GM19467 (cell line): Measurements from ENCODE around the gene ZNF627.
"Not testable (repeated sequence)": the region's sequence is repeated elsewhere in the genome, so short reads cannot be mapped to it uniquely, and the experiment has no call there.

Experiments
- ATAC-seq: cut with Tn5 transposase; IDR thresholded peaks from one replicate; pipeline ENCODE4 v1.9.1; 2021; ENCODE audit warnings: mild to moderate bottlenecking, moderate library complexity; ENCODE audit not compliant: unreplicated experiment

The ZNF627 gene

GRCh38 chr19:11573763-11574162 is 23.5 kb upstream of the ZNF627 start:
- not testable (repeated sequence) for ATAC-seq

- no peak for ATAC-seq
These were observed 22.6 kb upstream of the ZNF627 start for GRCh38 chr19:11574689-11575088.

DNA sequence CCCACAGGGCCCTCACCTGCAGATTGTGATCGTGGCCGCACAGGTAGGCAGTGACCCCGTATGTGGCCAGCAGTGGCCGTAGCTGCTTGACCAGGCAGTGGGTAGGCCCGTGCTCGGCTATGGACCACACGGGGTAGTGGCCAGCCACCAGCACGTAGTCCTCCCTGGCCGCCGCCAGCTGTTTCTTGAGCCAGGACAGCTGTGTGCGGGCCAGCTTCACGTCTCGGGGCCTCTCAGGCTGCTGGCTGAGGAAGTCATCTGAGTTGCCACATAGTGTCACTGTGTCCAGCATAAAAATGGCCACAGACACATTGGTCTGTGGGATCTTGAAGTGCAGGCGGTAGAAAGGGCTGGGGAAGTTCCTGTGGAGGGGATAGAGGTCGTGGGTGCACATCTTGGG is 21.1 kb upstream of the ZNF627 start:
- no peak for ATAC-seq

DNA sequence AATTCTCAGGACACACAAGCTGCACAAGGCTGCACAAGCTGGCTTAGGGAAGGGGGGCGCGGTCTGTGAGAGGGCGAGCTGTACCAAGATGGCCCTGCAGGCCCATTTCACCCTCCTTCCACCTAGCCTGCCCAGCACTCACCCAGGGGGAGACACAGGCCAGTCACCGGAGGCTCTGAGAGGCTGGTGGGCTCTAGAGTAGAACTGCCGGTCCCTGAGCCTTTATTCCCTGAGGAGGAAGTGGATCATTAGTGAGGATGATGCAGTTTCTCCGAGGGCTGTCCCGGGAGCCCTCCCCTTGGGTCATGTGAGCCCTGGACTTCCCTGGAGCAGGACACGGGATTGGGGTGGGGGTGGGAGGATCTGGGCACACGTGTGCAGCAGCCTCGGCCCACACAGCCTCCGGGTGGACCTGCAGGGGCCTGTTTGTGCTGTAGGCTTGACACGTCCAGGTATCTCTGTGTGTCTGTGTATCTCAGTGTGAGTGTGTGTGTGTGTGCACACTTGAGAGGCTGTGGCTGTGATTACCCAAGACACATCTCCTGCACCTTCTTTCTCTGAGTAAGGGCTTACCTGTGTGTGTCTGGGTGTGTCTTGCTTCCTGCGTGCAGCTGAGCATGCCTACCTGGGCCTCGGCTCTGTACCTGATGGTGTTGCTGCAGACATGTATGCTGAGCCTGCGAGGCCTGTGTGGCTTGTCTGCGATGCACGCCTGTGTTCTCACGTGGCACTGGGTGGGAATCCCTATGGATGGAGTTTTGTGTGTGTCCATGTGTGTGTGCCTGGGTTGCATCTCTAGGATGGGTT is 19.6 kb upstream of the ZNF627 start, which contains the start of gene ACP5:
Gene ACP5 (minus strand): TSS at position 195 of the 807 bp plus-strand sequence. CDS start 328 bp downstream, outside the sequence.
- no peak for ATAC-seq

DNA sequence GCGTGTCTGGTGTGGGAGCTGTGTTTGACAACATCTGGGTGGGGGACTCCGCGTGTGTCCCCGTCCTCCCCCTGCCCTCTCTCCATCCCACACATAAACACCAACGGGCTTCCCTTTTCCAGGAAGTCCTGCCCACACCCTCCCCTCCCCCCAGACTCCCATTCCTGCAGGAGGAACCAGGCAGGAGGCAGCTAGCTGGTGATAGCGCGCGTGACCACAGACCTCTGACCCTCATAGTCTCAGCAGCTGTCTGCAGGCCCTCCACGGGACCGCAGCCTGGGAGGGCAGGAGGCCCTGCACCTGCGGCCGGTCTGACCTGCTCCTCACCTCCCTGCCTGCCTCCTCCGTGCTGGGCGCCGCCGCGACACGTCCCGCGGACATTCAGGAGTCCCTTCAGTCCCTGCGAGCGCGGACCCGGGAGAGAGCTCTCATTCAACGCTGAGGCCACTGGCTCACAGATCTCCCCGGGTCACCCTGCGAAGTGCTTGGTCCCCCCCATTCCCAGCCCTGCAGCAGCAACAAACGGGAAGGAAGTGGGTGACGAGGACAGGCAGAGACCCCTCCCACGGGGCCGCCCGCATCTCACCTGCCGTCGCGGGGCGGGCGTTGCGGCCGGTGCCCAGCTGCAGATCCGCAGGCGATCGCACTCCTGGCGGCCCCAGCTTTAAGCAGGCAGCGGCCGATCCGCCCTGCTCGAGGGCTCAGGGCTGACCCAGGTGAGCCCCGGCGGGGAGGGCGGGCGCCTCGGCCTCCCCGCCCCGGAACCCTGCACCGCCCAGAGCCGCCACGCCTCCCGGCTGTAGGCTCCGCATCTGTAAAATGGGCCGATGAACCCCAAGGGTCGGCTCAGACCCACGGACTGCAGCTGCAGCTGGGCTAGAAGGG is 18.8 kb upstream of the ZNF627 start:
- ATAC-seq = no peak

- ATAC-seq = no peak
These were observed 17.2 kb upstream of the ZNF627 start for GRCh38 chr19:11580116-11580515.

DNA sequence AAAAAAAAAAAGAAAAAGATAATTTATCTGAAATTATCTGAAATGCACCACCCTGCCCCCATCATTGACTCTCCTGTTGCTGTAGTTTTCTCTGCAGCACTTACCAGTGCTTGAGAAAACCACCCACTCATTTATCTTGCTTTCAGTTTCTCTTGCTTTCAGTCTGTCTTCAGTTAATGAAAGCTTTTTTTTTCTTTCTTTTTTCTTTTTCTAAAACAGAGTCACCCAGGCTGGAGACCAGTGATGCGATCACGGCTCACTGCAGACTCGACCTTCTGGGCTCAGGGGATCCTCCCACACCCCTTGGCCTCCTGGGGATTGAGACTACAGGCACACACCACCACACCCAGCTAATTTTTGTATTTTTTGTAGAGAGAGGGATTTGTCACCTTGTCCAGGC is 15.5 kb upstream of the ZNF627 start:
- peak; percentile 71 for ATAC-seq

- no peak for ATAC-seq
These were observed 11.0 kb upstream of the ZNF627 start for GRCh38 chr19:11586331-11586730.

- ATAC-seq = no peak
These were observed 9.8 kb upstream of the ZNF627 start for GRCh38 chr19:11587302-11587974.

DNA sequence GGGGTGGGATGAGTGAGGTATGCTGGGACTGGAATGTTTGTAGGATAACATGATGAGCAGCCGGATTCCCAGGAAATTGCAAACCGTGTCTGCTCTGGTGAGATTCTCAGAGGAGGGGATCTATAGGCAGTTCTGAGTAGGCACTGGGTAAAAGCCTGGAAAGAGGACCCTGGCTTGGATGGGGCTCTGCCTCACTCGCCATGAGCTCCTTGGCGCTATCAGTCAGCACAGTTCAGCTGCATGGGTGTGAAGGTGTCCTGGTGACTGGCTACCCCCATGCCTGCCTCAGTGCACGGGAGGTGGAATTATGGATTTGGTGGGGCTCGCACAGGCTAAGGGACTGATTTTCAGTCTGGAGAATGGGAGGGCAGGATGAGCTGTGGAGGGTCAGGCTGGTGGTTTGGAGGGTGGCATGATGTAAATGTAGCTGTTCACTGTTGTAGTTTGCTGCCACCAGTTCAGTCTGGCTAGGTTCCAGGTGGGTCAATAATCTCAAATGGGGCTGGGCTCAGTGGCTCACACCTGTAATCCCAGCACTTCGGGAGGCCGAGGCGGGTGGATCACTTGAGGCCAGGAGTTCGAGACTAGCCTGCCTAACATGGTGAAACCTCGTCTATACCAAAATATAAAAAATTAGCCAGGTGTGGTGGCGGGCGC is 9.2 kb upstream of the ZNF627 start:
- no peak for ATAC-seq

DNA sequence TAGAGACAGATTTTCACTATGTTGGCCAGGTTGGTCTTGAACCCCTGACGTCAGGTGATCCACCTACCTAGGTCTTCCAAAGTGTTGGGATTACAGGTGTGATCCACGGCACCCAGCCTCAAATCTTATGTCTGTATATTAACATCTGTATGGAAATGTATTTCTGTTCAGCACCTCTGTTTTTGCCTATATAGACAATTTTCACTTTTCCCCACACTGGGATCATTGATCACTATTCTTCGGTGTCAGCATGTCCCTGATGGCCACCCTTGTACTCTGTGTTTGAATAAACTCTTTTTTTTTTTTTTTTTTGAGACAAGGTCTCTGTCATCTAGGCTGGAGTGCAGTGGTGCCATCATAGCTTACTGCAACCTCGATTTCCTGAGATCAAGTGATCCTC is 3.2 kb upstream of the ZNF627 start:
- ATAC-seq = no peak

DNA sequence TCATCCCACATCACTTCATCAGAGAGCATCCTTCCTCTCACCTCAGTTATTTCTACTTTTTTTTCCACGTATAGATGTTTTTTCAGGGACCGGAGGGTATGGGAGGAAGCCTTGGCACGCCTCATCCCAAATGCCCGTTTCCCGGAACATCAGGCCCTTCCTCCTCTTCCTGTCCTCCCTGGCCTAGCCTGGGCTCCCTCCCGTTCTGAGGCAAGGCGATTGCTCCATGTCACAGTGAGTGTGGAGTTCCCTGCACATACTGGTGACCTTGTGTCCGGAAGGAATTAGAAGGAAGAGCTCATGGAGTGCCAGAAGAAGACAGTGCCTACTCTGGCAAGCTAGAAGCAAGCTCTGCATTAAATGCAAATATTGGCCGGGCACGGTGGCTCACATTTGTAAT is 1.1 kb upstream of the ZNF627 start:
- ATAC-seq = no peak

DNA sequence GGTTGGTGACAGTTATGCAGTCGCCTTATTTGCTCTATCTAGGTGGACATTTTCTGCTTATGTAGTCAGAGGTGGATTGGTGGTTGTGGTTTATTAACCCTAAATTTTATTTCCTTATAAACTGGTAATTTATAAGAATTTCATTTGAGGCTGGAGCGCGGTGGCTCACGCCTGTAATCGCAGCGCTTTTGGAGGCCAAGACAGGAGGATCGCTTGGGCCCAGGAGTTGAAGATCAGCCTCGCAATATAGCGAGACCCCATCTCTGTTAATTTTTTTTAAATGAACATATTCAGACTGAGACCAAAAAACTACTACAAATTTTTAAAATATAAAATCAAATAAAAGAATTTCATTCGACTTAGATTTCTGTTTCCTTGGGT is 810 bp downstream of the ZNF627 start:
- ATAC-seq = no peak

GRCh38 chr19:11598746-11599145 is 1.5 kb downstream of the ZNF627 start:
- no peak for ATAC-seq

DNA sequence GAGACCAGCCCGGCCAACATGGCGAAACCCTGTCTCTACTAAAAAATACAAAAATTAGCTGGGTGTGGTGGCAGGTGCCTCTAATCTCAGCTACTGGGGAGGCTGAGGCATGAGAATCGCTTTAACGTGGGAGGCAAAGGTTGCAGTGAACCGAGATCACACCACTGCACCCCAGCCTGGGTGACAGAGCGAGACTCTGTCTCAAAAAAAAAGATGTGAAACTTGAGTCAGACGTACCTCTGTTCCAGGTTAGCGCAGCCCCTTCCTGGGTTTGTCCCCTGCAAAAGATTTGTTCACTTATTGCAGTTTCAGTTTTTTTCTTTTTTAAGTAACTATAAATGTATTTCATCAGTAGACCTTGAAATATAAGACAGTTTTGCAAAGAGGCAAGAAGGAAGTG is 2.4 kb downstream of the ZNF627 start:
- ATAC-seq = not testable (repeated sequence)

- ATAC-seq = no peak
These were observed 9.2 kb downstream of the ZNF627 start for GRCh38 chr19:11606484-11606883.

GRCh38 chr19:11611730-11612129 is 14.4 kb downstream of the ZNF627 start:
- ATAC-seq = no peak

DNA sequence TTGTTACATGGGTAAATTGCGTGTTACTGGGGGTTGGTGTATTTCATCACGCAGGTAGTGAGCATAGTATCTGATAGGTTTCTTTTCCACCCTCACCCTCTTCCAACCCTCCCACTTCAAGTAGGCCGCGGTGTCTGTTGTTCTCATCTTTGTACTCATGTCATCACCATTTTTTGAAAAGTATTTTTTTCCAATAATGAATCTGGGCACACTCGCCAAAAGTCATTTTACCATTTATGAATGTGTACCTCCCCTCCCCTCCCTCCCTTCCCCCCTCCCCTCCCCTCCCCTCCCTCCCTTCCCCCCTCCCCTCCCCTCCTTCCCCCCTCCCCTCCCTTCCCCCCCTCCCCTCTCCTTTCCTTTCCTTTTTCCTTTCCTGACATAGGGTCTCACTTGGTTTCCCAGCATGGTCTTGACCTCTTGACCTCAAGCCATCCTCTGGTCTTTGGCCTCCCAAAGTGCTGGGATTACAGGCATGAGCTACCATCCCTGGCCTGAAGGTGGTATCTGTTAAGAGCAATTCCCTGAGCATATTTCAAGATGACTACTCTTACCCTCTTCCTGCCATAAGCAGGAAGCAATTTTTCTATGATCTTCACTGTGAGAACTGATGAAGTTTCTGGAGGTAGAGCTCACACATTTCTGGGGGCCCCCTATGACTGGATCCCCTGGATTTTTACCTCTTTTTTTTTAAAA is 15.7 kb downstream of the ZNF627 start:
- no peak for ATAC-seq

DNA sequence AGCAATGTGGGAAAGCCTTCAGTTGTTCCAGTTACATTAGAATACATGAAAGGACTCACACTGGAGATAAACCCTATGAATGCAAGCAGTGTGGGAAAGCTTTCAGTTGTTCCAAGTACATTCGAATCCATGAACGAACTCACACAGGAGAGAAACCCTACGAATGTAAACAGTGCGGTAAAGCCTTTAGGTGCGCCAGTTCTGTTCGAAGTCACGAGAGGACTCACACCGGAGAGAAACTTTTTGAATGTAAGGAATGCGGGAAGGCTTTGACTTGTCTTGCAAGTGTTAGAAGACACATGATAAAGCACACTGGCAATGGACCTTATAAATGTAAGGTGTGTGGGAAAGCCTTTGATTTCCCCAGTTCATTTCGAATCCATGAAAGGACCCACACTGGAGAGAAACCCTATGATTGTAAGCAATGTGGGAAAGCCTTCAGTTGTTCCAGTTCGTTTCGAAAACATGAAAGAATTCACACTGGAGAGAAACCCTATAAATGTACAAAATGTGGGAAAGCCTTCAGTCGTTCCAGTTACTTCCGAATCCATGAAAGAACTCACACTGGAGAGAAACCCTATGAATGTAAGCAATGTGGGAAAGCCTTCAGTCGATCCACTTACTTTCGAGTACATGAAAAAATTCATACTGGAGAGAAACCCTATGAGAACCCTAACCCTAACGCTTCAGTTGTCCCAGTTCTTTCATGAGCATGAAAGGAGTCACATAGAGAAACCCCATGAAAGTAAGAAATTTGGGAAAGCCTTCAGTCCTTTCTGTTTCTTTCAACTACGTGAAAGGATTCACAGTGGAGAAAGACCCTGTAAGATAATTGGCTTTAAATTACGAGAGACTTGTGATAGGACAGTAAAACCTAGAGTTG is 20.1 kb downstream of the ZNF627 start:
- ATAC-seq = no peak
